Prostate gland (tissue), 2 donors: ENCODE measurements around the gene ASAP3. TPM values are rescaled to one million over a fixed set of nuclear protein-coding genes. Genes with fewer than 3 reads are reported as not detected.

Experiments
- DNase-seq: peaks from one replicate; pipeline ENCODE4 v3.0.0-alpha.2; 2019; ENCODE audit warnings: low spot score
- H3K27ac ChIP-seq, 2 donors: fragments of 200-600 bp; sonication (generic); 2 replicates each; pipeline ENCODE4 v1.5.1; 2017 to 2019
- H3K27me3 ChIP-seq: fragments of 200-600 bp; sonication (generic); replicated peaks from 2 replicates; pipeline ENCODE4 v1.5.1; 2019; ENCODE audit not compliant: insufficient read depth
- H3K36me3 ChIP-seq, 2 donors: fragments of 200-600 bp; sonication (generic); 1 replicate in 1 of 2; 2 replicates in 1 of 2; pipeline versions ENCODE4 v1.5.1 to v1.8.1; 2017 to 2019
- H3K4me1 ChIP-seq: fragments of 200-600 bp; sonication (generic); replicated peaks from 2 replicates; pipeline ENCODE4 v1.5.1; 2019
- H3K4me3 ChIP-seq, 2 donors: fragments of 200-600 bp; sonication (generic); 2 replicates each; pipeline ENCODE4 v1.5.1; 2017 to 2019
- H3K9me3 ChIP-seq: fragments of 200-600 bp; sonication (generic); 2 replicates; pipeline ENCODE4 v1.5.1; 2017
- CTCF ChIP-seq, 4 experiments: fragments of 200-600 bp in 2 of 4; fragments of 450-650 bp in 2 of 4; sonication (generic) in 2 of 4; IDR thresholded peaks; 1 replicate in 3 of 4; 2 replicates in 1 of 4; pipeline ENCODE4 v1.5.1; 2016 to 2019; ENCODE audit warnings: antibody characterized with exemption in 4 of 4, mild to moderate bottlenecking in 2 of 4, moderate library complexity in 2 of 4
- POLR2A ChIP-seq: fragments of 450-650 bp; IDR thresholded peaks from one replicate; pipeline ENCODE4 v1.6.1; 2016; ENCODE audit warnings: antibody characterized with exemption, mild to moderate bottlenecking
- POLR2AphosphoS5 ChIP-seq: sonication (generic); formaldehyde crosslinking; IDR thresholded peaks from one replicate; pipeline ENCODE4 v1.6.1; 2017; ENCODE audit warnings: antibody characterized with exemption
- WGBS: methylation state at CpG from one replicate; pipeline ENCODE4 v1.1.5; 2018; 5-methylcytosine and 5-hydroxymethylcytosine counted together
- intact Hi-C: fragments of 100-400 bp; cut with DNase I; formaldehyde crosslinking; loops from one replicate; pipeline ENCODE4 v1.14.2; 2022
- total RNA-seq, 2 donors: library from RNA; depleted of rRNA; stranded (reverse); fragments of >200 nt; gene quantifications; one replicate each; pipeline ENCODE4 v1.1.0, GENCODE V29; 2016

Gene ASAP3
- total RNA-seq, 2 donors from 2014 or later = 76.5 to 83.1 TPM

DNA sequence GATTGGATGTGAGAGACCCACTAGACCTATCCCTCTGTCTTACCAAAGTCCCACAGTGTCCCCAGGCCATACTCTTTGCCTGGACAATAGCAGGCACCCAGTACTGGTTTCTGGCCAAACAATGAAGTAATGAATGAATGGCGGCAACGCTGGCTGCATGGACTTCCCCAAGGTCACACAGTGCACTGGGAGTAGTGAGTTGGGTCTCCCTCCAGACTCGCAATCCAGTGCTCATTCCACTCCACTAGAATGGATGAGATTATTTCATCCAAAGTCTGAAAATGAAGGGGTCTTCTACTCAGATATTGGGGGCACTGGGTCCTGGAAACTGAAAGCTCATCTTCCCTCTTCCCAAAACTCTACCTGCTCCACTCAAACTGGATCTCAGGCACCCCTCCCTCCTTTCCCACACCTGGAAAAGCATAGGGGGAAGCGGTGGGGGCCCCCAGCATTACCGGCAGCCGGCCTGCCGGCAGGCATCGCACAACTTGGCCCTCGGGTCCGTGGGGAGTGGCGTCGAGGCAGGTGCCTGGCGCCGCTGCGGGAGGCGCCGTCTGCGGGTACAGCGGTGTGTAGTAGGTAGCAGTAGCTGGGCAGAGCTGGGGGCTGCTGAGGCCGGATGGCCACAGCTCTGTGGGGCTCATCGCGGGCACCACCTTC lies 46.2 kb upstream of the ASAP3 start:
- intact Hi-C loops = no loop called here
- no peak for DNase-seq
- 6% methylated on average over 22 of the region's 22 CpGs for WGBS
- H3K27ac ChIP-seq = no peak overlapping the region
- no peaks in the 10 kb centered on the region for H3K27me3 ChIP-seq
- no peaks in the 10 kb centered on the region for H3K36me3 ChIP-seq
- H3K9me3 ChIP-seq = no peaks in the 10 kb centered on the region
- H3K4me1 ChIP-seq = peaks cover 8% of the 10 kb centered on the region
- peak overlapping the region; percentile 31 to 40 for H3K4me3 ChIP-seq
- no peak for TF ChIP-seq POLR2A
- TF ChIP-seq POLR2AphosphoS5 = no peak
- no peak for TF ChIP-seq CTCF (IDR thresholded peaks at IDR 0.05)

DNA sequence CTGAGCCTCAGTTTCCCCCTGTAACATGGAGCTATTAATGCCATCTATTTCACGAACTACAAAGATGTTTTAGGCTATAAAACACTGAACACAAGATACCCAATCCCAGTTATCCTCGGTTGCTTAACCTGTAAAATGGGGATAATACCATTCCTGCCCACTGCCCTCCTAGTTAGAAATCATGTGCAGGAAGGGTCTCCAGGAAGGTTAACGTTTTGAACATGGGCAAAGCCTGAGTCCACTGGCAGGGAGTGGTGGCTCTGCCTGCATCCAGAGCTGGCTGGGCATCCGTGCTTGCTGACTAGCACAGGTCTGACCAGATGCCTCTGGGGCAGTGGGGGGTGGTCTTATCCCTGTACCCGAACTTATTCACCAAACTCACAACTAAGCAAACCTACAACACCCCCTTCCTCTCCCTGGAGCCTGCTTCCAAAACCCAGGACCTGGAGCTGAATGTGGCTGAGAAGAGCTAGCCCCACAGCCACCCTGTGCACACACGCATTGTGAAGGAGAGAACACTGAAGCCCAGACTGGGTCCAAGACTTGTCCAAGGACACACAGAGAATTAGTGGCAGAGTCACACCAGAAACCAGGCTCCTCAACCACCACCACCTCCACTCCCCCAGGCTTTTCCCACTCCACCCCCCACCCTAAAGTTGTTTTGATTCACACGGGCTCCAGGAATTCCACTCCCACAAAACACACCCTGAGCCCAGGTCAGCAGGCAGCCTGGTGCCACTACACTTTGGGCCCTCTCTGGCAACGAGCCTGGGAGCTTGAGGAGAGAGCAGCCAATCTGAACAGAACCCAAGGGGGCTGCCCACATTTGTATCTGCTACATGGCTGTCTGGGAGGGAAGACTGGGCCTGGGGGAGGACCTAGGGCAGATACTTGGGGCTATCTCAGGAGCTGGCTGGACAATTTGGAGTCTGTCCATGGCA lies 45.4 kb upstream of the ASAP3 start:
- TF ChIP-seq POLR2AphosphoS5 (no peak), POLR2A (no peak), CTCF (IDR thresholded peaks at IDR 0.05) (no peak)
- Histone ChIP-seq H3K36me3 (no peaks in the 10 kb centered on the region), H3K4me3 (no peak overlapping the region), H3K27me3 (no peaks in the 10 kb centered on the region), H3K4me1 (peaks cover 8% of the 10 kb centered on the region), H3K9me3 (no peaks in the 10 kb centered on the region), H3K27ac (no peak overlapping the region)
- intact Hi-C loops = no loop called here
- WGBS = 52% methylated on average over 8 of the region's 8 CpGs
- DNase-seq = no peak

- intact Hi-C loops = no loop called here
- 18% methylated on average over 9 of the region's 9 CpGs for whole genome bisulfite sequencing
- peaks cover 8% of the 10 kb centered on the region for H3K4me1 ChIP-seq
These were observed 44.4 kb upstream of the ASAP3 start for GRCh38 chr1:23528250-23528978.

GRCh38 chr1:23527900-23528249 lies 43.9 kb upstream of the ASAP3 start:
- Histone ChIP-seq H3K27me3 (no peaks in the 10 kb centered on the region), H3K27ac (no peak overlapping the region), H3K9me3 (no peaks in the 10 kb centered on the region), H3K4me3 (no peak overlapping the region), H3K36me3 (no peaks in the 10 kb centered on the region), H3K4me1 (peaks cover 8% of the 10 kb centered on the region)
- WGBS = 82% methylated on average over 6 of the region's 6 CpGs
- TF ChIP-seq POLR2AphosphoS5 (no peak), POLR2A (no peak), CTCF (IDR thresholded peaks at IDR 0.05) (no peak)
- DNase-seq = no peak
- intact Hi-C loops = no loop called here

More at GRCh38 chr1:23528250-23528978, 44.4 kb upstream of the ASAP3 start:
- DNase-seq = peak; percentile 71
- Histone ChIP-seq H3K9me3 (no peaks in the 10 kb centered on the region), H3K4me3 (no peak overlapping the region), H3K36me3 (no peaks in the 10 kb centered on the region), H3K27ac (no peak overlapping the region), H3K27me3 (no peaks in the 10 kb centered on the region)
- TF ChIP-seq POLR2A (peak; percentile 9), POLR2AphosphoS5 (peak; percentile 22), CTCF (IDR thresholded peaks at IDR 0.05) (peak in 2 of 4 experiments; percentile 18 to 30)
